H1 (cell line): Measurements from ENCODE around the gene PRR12. TPM values are rescaled to one million over a fixed set of nuclear protein-coding genes. Genes with fewer than 3 reads are reported as not detected.

Source experiments
- EP300 ChIP-seq, 2 experiments: IDR thresholded peaks; 1 replicate in 1 of 2; 2 replicates in 1 of 2; pipeline ENCODE4 v1.6.1; 2011 to 2012; ENCODE audit warnings: low read depth in 2 of 2, low read length in 2 of 2, mild to moderate bottlenecking in 2 of 2, borderline replicate concordance in 1 of 2, inconsistent platforms in 1 of 2, moderate library complexity in 1 of 2
- SAP30 ChIP-seq: fragments of 300-600 bp; sonication (generic); IDR thresholded peaks from 2 replicates; pipeline ENCODE4 v1.7.1; 2012; ENCODE audit warnings: low read length, moderate library complexity, mild to moderate bottlenecking, inconsistent platforms; ENCODE audit not compliant: insufficient read depth, insufficient replicate concordance
- SIN3A ChIP-seq, 2 experiments: IDR thresholded peaks in 1 of 2; conservative IDR thresholded peaks in 1 of 2; 2 replicates each; pipeline ENCODE4 v1.6.1; 2011 to 2012; ENCODE audit warnings: low read length in 2 of 2, improper control_type of control experiment in 1 of 2, low read depth in 1 of 2, mild to moderate bottlenecking in 1 of 2
- TCF12 ChIP-seq: IDR thresholded peaks from 2 replicates; pipeline ENCODE4 v1.6.1; 2011; ENCODE audit warnings: low read depth, mild to moderate bottlenecking, low read length
- YY1 ChIP-seq: IDR thresholded peaks from 2 replicates; pipeline ENCODE4 v1.6.1; 2011; ENCODE audit warnings: low read depth, mild to moderate bottlenecking, low read length
- polyA plus RNA-seq, 7 experiments: library from polyadenylated mRNA; depleted of rRNA in 3 of 7; stranded (reverse) in 5 of 7; unstranded in 2 of 7; fragments of >200 nt in 5 of 7; fragments of 200-250 nt in 2 of 7; gene quantifications; 1 replicate in 5 of 7; 2 replicates in 1 of 7; 4 replicates in 1 of 7; pipeline versions ENCODE4 v1.2.1 to v1.2.3, GENCODE V29; 2011 to 2013; ENCODE audit warnings: missing spikeins in 2 of 7, mixed read lengths in 2 of 7
- total RNA-seq: library from RNA; stranded (reverse); fragmentation: NEBNext Ultra II Directional; extraction: Animal tissue kit (Norgen Biotek cat#: 25700); gene quantifications from 2 replicates; pipeline ENCODE4 v1.2.1, GENCODE V29; 2021
- TF ChIP-seq, protein P1 (sequence below): fragments of 300-600 bp; sonication (generic); IDR thresholded peaks from 2 replicates; pipeline ENCODE4 v1.7.1; 2012; ENCODE audit warnings: low read length, moderate library complexity, mild to moderate bottlenecking, inconsistent platforms; ENCODE audit not compliant: insufficient replicate concordance

Gene PRR12
- total and polyA plus RNA-seq, 2 of the 8 experiments (the other 6 are each of a cell fraction or from before 2014, with no cell fraction given), result 2.5 to 59.4 TPM

DNA sequence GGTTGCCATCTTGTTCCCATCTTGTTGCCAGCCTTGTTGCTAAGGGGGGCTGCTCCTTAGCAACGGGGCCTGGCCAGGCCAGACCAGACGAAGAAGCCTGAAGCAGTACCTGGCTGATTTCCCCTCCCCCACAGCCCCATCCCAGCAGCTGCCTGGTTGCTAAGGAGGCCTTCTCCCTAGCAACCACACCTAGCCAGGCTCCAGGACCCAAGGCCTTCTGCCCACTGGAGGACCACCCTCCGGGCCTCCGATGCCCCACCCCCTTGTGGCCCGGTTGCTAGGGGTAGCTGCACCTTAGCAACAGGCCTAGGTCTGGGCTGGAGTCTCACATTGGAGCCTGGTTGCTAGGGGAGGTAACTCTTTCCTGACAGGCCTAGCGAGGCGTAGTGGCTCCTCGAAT lies 6.0 kb upstream of the PRR12 start (continued):
- TF ChIP-seq, protein P1, sequence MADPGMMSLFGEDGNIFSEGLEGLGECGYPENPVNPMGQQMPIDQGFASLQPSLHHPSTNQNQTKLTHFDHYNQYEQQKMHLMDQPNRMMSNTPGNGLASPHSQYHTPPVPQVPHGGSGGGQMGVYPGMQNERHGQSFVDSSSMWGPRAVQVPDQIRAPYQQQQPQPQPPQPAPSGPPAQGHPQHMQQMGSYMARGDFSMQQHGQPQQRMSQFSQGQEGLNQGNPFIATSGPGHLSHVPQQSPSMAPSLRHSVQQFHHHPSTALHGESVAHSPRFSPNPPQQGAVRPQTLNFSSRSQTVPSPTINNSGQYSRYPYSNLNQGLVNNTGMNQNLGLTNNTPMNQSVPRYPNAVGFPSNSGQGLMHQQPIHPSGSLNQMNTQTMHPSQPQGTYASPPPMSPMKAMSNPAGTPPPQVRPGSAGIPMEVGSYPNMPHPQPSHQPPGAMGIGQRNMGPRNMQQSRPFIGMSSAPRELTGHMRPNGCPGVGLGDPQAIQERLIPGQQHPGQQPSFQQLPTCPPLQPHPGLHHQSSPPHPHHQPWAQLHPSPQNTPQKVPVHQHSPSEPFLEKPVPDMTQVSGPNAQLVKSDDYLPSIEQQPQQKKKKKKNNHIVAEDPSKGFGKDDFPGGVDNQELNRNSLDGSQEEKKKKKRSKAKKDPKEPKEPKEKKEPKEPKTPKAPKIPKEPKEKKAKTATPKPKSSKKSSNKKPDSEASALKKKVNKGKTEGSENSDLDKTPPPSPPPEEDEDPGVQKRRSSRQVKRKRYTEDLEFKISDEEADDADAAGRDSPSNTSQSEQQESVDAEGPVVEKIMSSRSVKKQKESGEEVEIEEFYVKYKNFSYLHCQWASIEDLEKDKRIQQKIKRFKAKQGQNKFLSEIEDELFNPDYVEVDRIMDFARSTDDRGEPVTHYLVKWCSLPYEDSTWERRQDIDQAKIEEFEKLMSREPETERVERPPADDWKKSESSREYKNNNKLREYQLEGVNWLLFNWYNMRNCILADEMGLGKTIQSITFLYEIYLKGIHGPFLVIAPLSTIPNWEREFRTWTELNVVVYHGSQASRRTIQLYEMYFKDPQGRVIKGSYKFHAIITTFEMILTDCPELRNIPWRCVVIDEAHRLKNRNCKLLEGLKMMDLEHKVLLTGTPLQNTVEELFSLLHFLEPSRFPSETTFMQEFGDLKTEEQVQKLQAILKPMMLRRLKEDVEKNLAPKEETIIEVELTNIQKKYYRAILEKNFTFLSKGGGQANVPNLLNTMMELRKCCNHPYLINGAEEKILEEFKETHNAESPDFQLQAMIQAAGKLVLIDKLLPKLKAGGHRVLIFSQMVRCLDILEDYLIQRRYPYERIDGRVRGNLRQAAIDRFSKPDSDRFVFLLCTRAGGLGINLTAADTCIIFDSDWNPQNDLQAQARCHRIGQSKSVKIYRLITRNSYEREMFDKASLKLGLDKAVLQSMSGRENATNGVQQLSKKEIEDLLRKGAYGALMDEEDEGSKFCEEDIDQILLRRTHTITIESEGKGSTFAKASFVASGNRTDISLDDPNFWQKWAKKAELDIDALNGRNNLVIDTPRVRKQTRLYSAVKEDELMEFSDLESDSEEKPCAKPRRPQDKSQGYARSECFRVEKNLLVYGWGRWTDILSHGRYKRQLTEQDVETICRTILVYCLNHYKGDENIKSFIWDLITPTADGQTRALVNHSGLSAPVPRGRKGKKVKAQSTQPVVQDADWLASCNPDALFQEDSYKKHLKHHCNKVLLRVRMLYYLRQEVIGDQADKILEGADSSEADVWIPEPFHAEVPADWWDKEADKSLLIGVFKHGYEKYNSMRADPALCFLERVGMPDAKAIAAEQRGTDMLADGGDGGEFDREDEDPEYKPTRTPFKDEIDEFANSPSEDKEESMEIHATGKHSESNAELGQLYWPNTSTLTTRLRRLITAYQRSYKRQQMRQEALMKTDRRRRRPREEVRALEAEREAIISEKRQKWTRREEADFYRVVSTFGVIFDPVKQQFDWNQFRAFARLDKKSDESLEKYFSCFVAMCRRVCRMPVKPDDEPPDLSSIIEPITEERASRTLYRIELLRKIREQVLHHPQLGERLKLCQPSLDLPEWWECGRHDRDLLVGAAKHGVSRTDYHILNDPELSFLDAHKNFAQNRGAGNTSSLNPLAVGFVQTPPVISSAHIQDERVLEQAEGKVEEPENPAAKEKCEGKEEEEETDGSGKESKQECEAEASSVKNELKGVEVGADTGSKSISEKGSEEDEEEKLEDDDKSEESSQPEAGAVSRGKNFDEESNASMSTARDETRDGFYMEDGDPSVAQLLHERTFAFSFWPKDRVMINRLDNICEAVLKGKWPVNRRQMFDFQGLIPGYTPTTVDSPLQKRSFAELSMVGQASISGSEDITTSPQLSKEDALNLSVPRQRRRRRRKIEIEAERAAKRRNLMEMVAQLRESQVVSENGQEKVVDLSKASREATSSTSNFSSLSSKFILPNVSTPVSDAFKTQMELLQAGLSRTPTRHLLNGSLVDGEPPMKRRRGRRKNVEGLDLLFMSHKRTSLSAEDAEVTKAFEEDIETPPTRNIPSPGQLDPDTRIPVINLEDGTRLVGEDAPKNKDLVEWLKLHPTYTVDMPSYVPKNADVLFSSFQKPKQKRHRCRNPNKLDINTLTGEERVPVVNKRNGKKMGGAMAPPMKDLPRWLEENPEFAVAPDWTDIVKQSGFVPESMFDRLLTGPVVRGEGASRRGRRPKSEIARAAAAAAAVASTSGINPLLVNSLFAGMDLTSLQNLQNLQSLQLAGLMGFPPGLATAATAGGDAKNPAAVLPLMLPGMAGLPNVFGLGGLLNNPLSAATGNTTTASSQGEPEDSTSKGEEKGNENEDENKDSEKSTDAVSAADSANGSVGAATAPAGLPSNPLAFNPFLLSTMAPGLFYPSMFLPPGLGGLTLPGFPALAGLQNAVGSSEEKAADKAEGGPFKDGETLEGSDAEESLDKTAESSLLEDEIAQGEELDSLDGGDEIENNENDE, result no peak
- TF ChIP-seq EP300 (IDR thresholded peaks at IDR 0.05; ENCODE audit: borderline replicate concordance in 1 of 2, low read depth in 2 of 2, low read length in 2 of 2) (0 out of 3 replicates have a peak, but pooled peaks of 1 of the 2 experiments have one; percentile 5), SIN3A (conservative IDR thresholded peaks at IDR 0.05 in 1 of 2, IDR thresholded peaks at IDR 0.05 in 1 of 2; ENCODE audit: low read depth in 1 of 2, low read length in 2 of 2) (peak; percentile 77 to 90; a peak in 2 of 4 replicates), YY1 (0 out of 2 replicates have a peak, but pooled peaks have one; percentile 5), TCF12 (0 out of 2 replicates have a peak, but pooled peaks have one; percentile 20), SAP30 (peak; percentile 58)
